SK-N-SH treated with all-trans-retinoic acid at 6 μM for 48 hours (cell line): ENCODE measurements around the gene ARL6IP6.

ENCODE experiments used
- ATAC-seq: fragments of 200-7000 bp; cut with Tn5 transposase; 3 replicates; pipeline ENCODE4 v1.9.1; 2020; ENCODE audit warnings: mild to moderate bottlenecking, moderate library complexity
- ARNTL ChIP-seq: fragments of 450-650 bp; formaldehyde crosslinking; IDR thresholded peaks from 2 replicates; pipeline ENCODE4 v1.5.0; 2020; ENCODE audit warnings: low read depth, mild to moderate bottlenecking, moderate library complexity, borderline replicate concordance
- BACH2 ChIP-seq: fragments of 250-450 bp; sonication (Bioruptor Pico); IDR thresholded peaks from 2 replicates; pipeline ENCODE4 v1.9.0; 2021; ENCODE audit warnings: mild to moderate bottlenecking, borderline replicate concordance
- ISL1 ChIP-seq: fragments of 250-450 bp; sonication (Bioruptor Pico); IDR thresholded peaks from 2 replicates; pipeline ENCODE4 v2.1.2; 2022; ENCODE audit warnings: mild to moderate bottlenecking, moderate library complexity
- OSR1 ChIP-seq: fragments of 250-450 bp; sonication (Bioruptor Pico); IDR thresholded peaks from 2 replicates; pipeline ENCODE4 v1.8.0; 2022; ENCODE audit warnings: moderate library complexity, mild to moderate bottlenecking, inconsistent platforms
- PATZ1 ChIP-seq: fragments of 250-450 bp; sonication (Bioruptor Pico); IDR thresholded peaks from 2 replicates; pipeline ENCODE4 v1.8.0; 2020; ENCODE audit warnings: mild to moderate bottlenecking, moderate library complexity, borderline replicate concordance
- POU6F1 ChIP-seq: fragments of 250-450 bp; sonication (Bioruptor Pico); IDR thresholded peaks from 2 replicates; pipeline ENCODE4 v1.8.0; 2021; ENCODE audit warnings: low read depth, mild to moderate bottlenecking, moderate library complexity, borderline replicate concordance
- PPARA ChIP-seq: fragments of 250-450 bp; sonication (Bioruptor Pico); IDR thresholded peaks from 2 replicates; pipeline ENCODE4 v1.5.0; 2020; ENCODE audit warnings: mild to moderate bottlenecking, borderline replicate concordance
- RARB ChIP-seq: fragments of 250-450 bp; sonication (Bioruptor Pico); IDR thresholded peaks from 2 replicates; pipeline ENCODE4 v1.8.0; 2021; ENCODE audit warnings: mild to moderate bottlenecking, moderate library complexity
- SNAI2 ChIP-seq: fragments of 250-450 bp; sonication (Bioruptor Pico); IDR thresholded peaks from 2 replicates; pipeline ENCODE4 v1.5.0; 2020; ENCODE audit warnings: mild to moderate bottlenecking, moderate library complexity
- TCF4 ChIP-seq: fragments of 250-450 bp; sonication (Bioruptor Pico); IDR thresholded peaks from 2 replicates; pipeline ENCODE4 v1.8.0; 2021; ENCODE audit warnings: mild to moderate bottlenecking, moderate library complexity, borderline replicate concordance
- TOX ChIP-seq: fragments of 250-450 bp; sonication (Bioruptor Pico); IDR thresholded peaks from 2 replicates; pipeline ENCODE4 v1.8.0; 2021; ENCODE audit warnings: mild to moderate bottlenecking, moderate library complexity, borderline replicate concordance
- TSHZ2 ChIP-seq: fragments of 250-450 bp; sonication (Bioruptor Pico); IDR thresholded peaks from 2 replicates; pipeline ENCODE4 v1.5.0; 2020; ENCODE audit warnings: mild to moderate bottlenecking, moderate library complexity
- ZC3H10 ChIP-seq: fragments of 250-450 bp; sonication (Bioruptor Pico); IDR thresholded peaks from 2 replicates; pipeline ENCODE4 v1.5.1; 2021; ENCODE audit warnings: mild to moderate bottlenecking, moderate library complexity
- ZFP3 ChIP-seq: fragments of 250-450 bp; sonication (Bioruptor Pico); IDR thresholded peaks from 2 replicates; pipeline ENCODE4 v1.5.0; 2020; ENCODE audit warnings: mild to moderate bottlenecking, moderate library complexity
- ZFP30 ChIP-seq: fragments of 450-650 bp; formaldehyde crosslinking; IDR thresholded peaks from 2 replicates; pipeline ENCODE4 v1.5.0; 2022; ENCODE audit warnings: mild to moderate bottlenecking, moderate library complexity
- ZNF70 ChIP-seq: fragments of 450-650 bp; formaldehyde crosslinking; IDR thresholded peaks from 2 replicates; pipeline ENCODE4 v1.5.0; 2020; ENCODE audit warnings: mild to moderate bottlenecking, moderate library complexity

ARL6IP6 gene

GRCh38 chr2:152693033-152693432 lies 25.4 kb upstream of the ARL6IP6 start (continued):
- no peak for TF ChIP-seq ZC3H10

GRCh38 chr2:152694161-152694661 lies 24.2 kb upstream of the ARL6IP6 start:
- peak; percentile 85 for ATAC-seq
- no peak for TF ChIP-seq RARB
- no peak for TF ChIP-seq TCF4 (CRISPR knock-in tag)
- TF ChIP-seq, all 23 proteins: peak for 0

- TF ChIP-seq TOX (CRISPR knock-in tag) (no peak), SNAI2 (CRISPR knock-in tag) (no peak), ARNTL (no peak), OSR1 (no peak), ZC3H10 (no peak), POU6F1 (CRISPR knock-in tag) (no peak), TSHZ2 (CRISPR knock-in tag) (no peak)
- no peak for ATAC-seq
These were observed 22.7 kb upstream of the ARL6IP6 start for GRCh38 chr2:152695763-152696162.

- TF ChIP-seq ISL1 (CRISPR knock-in tag) (no peak), BACH2 (no peak), ZNF70 (no peak), PATZ1 (CRISPR knock-in tag) (no peak), OSR1 (no peak), ZFP3 (no peak), PPARA (CRISPR knock-in tag) (no peak), TOX (CRISPR knock-in tag) (no peak), ZFP30 (no peak), POU6F1 (CRISPR knock-in tag) (no peak), TSHZ2 (CRISPR knock-in tag) (no peak), SNAI2 (CRISPR knock-in tag) (no peak)
- ATAC-seq = no peak; the same call in 2 of the 3 replicates
These were observed 21.9 kb upstream of the ARL6IP6 start for GRCh38 chr2:152696476-152696875.
